ENCODE data around the gene NME2.

NME2 gene

DNA sequence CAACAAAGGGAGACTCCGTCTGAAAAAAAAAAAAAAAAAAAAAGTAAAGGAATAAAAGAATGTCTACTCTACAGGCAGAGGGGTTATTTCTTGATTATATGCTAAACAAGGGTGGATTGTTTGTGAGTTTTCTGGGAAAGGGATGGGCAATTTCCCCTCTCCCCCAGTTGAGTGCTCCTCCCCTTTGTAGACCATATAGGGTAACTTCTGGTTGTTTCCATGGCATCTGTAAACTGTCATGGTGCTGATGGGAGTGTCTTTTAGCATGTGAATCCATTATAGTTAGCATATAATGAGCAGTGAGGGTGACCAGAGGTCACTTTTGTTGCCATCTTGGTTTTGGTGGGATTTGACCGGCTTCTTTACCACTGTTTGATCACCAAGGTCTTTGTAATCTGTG, 17.0 kb upstream of the NME2 start:
- Histone ChIP-seq H2AFZ (ENCODE audit: low read depth) (no peak overlapping the region), H3K4me1 (ENCODE audit: low read depth, poor library complexity, severe bottlenecking) (peaks cover 18% of the 10 kb centered on the region), H3K9ac (no peak overlapping the region), H3K27me3 (ENCODE audit: insufficient read depth, low read depth) (no peaks in the 10 kb centered on the region), H3K4me3 (IDR thresholded peaks at IDR 0.05; ENCODE audit: insufficient read depth, low read depth, low read length) (no peak overlapping the region), H4K20me1 (ENCODE audit: insufficient read depth) (no peaks in the 10 kb centered on the region), H3K79me2 (ENCODE audit: insufficient read depth, low read depth) (peaks cover 8% of the 10 kb centered on the region), H3K27ac (no peak overlapping the region), H3K36me3 (ENCODE audit: insufficient read depth) (no peaks in the 10 kb centered on the region), H3K4me2 (no peak overlapping the region)
- no peak for TF ChIP-seq CTCF (conservative IDR thresholded peaks at IDR 0.05; ENCODE audit: low read depth, low read length)

GRCh38 chr17:51150932-51151331, 15.3 kb upstream of the NME2 start:
- peaks cover 31% of the 10 kb centered on the region for H3K4me1 ChIP-seq (ENCODE audit: low read depth, poor library complexity, severe bottlenecking)
- H2AFZ ChIP-seq (ENCODE audit: low read depth): no peak overlapping the region
- no peaks in the 10 kb centered on the region for H3K27me3 ChIP-seq (ENCODE audit: insufficient read depth, low read depth)
- 0 out of 2 replicates have a peak, but pooled peaks cover under 1% of the 10 kb centered on the region for H4K20me1 ChIP-seq (ENCODE audit: insufficient read depth)
- H3K27ac ChIP-seq: no peak overlapping the region
- peaks cover 26% of the 10 kb centered on the region for H3K79me2 ChIP-seq (ENCODE audit: insufficient read depth, low read depth)
- no peak overlapping the region for H3K4me2 ChIP-seq
- peaks cover 3% of the 10 kb centered on the region; the same call in 1 of the 2 replicates for H3K36me3 ChIP-seq (ENCODE audit: insufficient read depth)
- H3K4me3 ChIP-seq (IDR thresholded peaks at IDR 0.05; ENCODE audit: insufficient read depth, low read depth, low read length): no peak overlapping the region
- no peak for TF ChIP-seq CTCF (conservative IDR thresholded peaks at IDR 0.05; ENCODE audit: low read depth, low read length)
- H3K9ac ChIP-seq: no peak overlapping the region

GRCh38 chr17:51152766-51153209, 13.4 kb upstream of the NME2 start:
- Histone ChIP-seq H3K79me2 (ENCODE audit: insufficient read depth, low read depth) (peaks cover 44% of the 10 kb centered on the region), H3K27me3 (ENCODE audit: insufficient read depth, low read depth) (no peaks in the 10 kb centered on the region), H3K4me2 (peak overlapping the region; percentile 61), H2AFZ (ENCODE audit: low read depth) (peak overlapping the region; percentile 92), H3K4me3 (IDR thresholded peaks at IDR 0.05; ENCODE audit: insufficient read depth, low read depth, low read length) (no peak overlapping the region), H3K9ac (peak overlapping the region; percentile 61), H4K20me1 (ENCODE audit: insufficient read depth) (0 out of 2 replicates have a peak, but pooled peaks cover 3% of the 10 kb centered on the region), H3K36me3 (ENCODE audit: insufficient read depth) (peaks cover 9% of the 10 kb centered on the region; the same call in 1 of the 2 replicates), H3K27ac (peak overlapping the region; percentile 68), H3K4me1 (ENCODE audit: low read depth, poor library complexity, severe bottlenecking) (peaks cover 30% of the 10 kb centered on the region)
- no peak for TF ChIP-seq CTCF (conservative IDR thresholded peaks at IDR 0.05; ENCODE audit: low read depth, low read length)

DNA sequence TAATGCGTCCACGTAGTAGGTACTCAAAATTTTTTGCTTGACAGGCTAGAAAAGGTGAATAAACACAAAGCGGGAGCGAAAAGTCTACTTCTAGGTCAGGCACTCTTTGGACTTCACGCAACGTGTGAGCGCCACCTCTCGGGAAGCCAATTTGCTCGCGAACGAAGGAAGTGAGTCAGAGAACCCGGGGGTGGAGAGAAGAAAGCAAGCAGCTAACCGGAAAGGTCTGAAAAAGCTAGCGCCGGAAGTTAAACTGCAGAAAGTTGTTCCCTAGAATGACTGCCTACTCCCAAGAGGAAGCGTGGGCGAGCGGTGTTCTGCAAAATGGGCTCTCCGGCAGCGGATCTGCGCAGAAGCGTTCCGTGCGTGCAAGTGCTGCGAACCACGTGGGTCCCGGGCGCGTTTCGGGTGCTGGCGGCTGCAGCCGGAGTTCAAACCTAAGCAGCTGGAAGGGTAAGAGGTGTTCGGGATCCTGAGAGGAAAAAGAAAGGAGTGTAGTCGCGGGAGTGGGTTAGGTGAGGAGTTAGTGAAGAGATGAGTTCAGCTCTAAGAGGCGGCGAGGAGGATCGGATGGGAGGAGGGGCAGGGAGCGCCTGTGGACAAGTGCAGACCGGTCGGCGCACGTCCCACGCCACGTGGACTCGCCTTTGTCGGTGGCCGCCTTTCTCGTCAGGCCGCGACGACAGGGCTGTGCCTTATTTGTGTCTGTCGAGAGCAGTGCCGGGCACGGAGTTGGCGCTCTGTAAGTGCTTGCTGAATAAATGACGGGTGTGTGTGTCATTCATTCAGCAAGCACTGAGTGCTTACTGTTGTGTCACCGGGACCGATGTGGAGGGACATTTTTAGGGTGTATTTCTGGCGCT, 12.8 kb upstream of the NME2 start, which contains the start of gene NME1:
NME1 (plus strand) TSS at position 350 of the 863 bp plus-strand sequence. CDS start 2,096 bp downstream, outside the sequence.
- H3K79me2 ChIP-seq (ENCODE audit: insufficient read depth, low read depth): peaks cover 51% of the 10 kb centered on the region
- H4K20me1 ChIP-seq (ENCODE audit: insufficient read depth): 0 out of 2 replicates have a peak, but pooled peaks cover 3% of the 10 kb centered on the region
- H3K4me2 ChIP-seq: peak within 1 kb of the TSS; percentile 100
- peaks cover 27% of the 10 kb centered on the region for H3K4me1 ChIP-seq (ENCODE audit: low read depth, poor library complexity, severe bottlenecking)
- H3K27me3 ChIP-seq (ENCODE audit: insufficient read depth, low read depth): no peaks in the 10 kb centered on the region
- H3K27ac ChIP-seq: peak within 1 kb of the TSS; percentile 68
- peaks cover 9% of the 10 kb centered on the region; the same call in 1 of the 2 replicates for H3K36me3 ChIP-seq (ENCODE audit: insufficient read depth)
- no peak within 1 kb of the TSS for H3K4me3 ChIP-seq (IDR thresholded peaks at IDR 0.05; ENCODE audit: insufficient read depth, low read depth, low read length)
- TF ChIP-seq CTCF (conservative IDR thresholded peaks at IDR 0.05; ENCODE audit: low read depth, low read length): peak; percentile 87
- peak within 1 kb of the TSS; percentile 92 for H2AFZ ChIP-seq (ENCODE audit: low read depth)
- peak within 1 kb of the TSS; percentile 86 for H3K9ac ChIP-seq
